IMR-90 (cell line): Measurements from ENCODE around the gene RUFY2. TPM values are rescaled to one million over a fixed set of nuclear protein-coding genes. Genes with fewer than 3 reads are reported as not detected.

Experiments
- ATAC-seq: fragments of 200-7000 bp; cut with Tn5 transposase; 2 replicates; pipeline ENCODE4 v1.9.1; 2020; ENCODE audit warnings: low read depth, mild to moderate bottlenecking, moderate library complexity
- BruUV-seq: library from RNA; stranded (reverse); fragments of 400-500 nt; replicated peaks from 2 replicates; lab custom pipeline; 2021; lab: Mats Ljungman, UMichigan
- CTCF ChIA-PET: fragments of 300-600 bp; formaldehyde crosslinking; extraction: SDS; loops from one replicate; lab custom pipeline; 2021; ENCODE audit warnings: antibody characterized with exemption; lab: Yijun Ruan, JAX
- POLR2A ChIA-PET: fragments of 300-600 bp; sonication (Branson Sonifier 250); formaldehyde crosslinking; loops from one replicate; lab custom pipeline; 2022; ENCODE audit warnings: antibody characterized with exemption; ENCODE audit not compliant: unreplicated experiment; lab: Charles Lee
- DNase-seq: peaks from one replicate; pipeline ENCODE4 v3.0.0; 2013
- H2AFZ ChIP-seq: replicated peaks from 2 replicates; pipeline ENCODE3; 2013; ENCODE audit warnings: low read length, mild to moderate bottlenecking; ENCODE audit not compliant: poor library complexity
- H2AK5ac ChIP-seq: 2 replicates; pipeline ENCODE4 v1.6.1; 2013; ENCODE audit warnings: low read depth, low read length, inconsistent platforms
- H2AK9ac ChIP-seq: replicated peaks from 2 replicates; pipeline ENCODE3; 2013; ENCODE audit warnings: mild to moderate bottlenecking, low read depth, low read length, moderate library complexity; ENCODE audit not compliant: poor library complexity
- H2BK120ac ChIP-seq: 2 replicates; pipeline ENCODE4 v1.6.1; 2013; ENCODE audit warnings: low read depth, low read length, inconsistent platforms
- H2BK15ac ChIP-seq: 3 replicates; pipeline ENCODE4 v1.6.1; 2013; ENCODE audit warnings: low read depth, low read length, inconsistent platforms
- H2BK20ac ChIP-seq: 2 replicates; pipeline ENCODE4 v1.6.1; 2013; ENCODE audit warnings: low read depth, mild to moderate bottlenecking, inconsistent platforms, low read length, moderate library complexity
- H2BK5ac ChIP-seq: 2 replicates; pipeline ENCODE4 v1.6.1; 2013; ENCODE audit warnings: mild to moderate bottlenecking, low read depth, low read length, inconsistent platforms; ENCODE audit not compliant: poor library complexity, severe bottlenecking
- H3K14ac ChIP-seq: replicated peaks from 2 replicates; pipeline ENCODE4 v1.6.1; 2013; ENCODE audit warnings: low read depth, low read length, inconsistent platforms
- H3K18ac ChIP-seq: 2 replicates; pipeline ENCODE4 v1.6.1; 2013; ENCODE audit warnings: low read depth, low read length, control low read depth
- H3K23ac ChIP-seq: 2 replicates; pipeline ENCODE4 v1.6.1; 2013; ENCODE audit warnings: low read depth, low read length, inconsistent platforms
- H3K27ac ChIP-seq: 2 replicates; pipeline ENCODE4 v1.5.1; 2013; ENCODE audit warnings: mild to moderate bottlenecking, control low read depth, low read length; ENCODE audit not compliant: insufficient read depth
- H3K27me3 ChIP-seq: 2 replicates; pipeline ENCODE4 v1.6.1; 2013; ENCODE audit warnings: low read length; ENCODE audit not compliant: control insufficient read depth, insufficient read depth
- H3K36me3 ChIP-seq: 2 replicates; pipeline ENCODE4 v1.6.1; 2013; ENCODE audit warnings: low read length, mixed read lengths; ENCODE audit not compliant: control insufficient read depth, insufficient read depth
- H3K4ac ChIP-seq: 2 replicates; pipeline ENCODE4 v1.6.1; 2013; ENCODE audit warnings: low read depth, low read length, inconsistent platforms
- H3K4me1 ChIP-seq: 2 replicates; pipeline ENCODE4 v1.6.1; 2013; ENCODE audit warnings: low read length, mixed read lengths; ENCODE audit not compliant: control insufficient read depth, insufficient read depth
- H3K4me2 ChIP-seq: 2 replicates; pipeline ENCODE4 v1.6.1; 2013; ENCODE audit warnings: low read depth, mild to moderate bottlenecking, control low read depth, low read length, moderate library complexity
- H3K4me3 ChIP-seq: 2 replicates; pipeline ENCODE4 v1.5.1; 2013; ENCODE audit warnings: low read depth, mild to moderate bottlenecking, control low read depth, low read length, moderate library complexity; ENCODE audit not compliant: insufficient read depth
- H3K56ac ChIP-seq: 2 replicates; pipeline ENCODE4 v1.6.1; 2013; ENCODE audit warnings: low read length, inconsistent platforms; ENCODE audit not compliant: insufficient read depth; ENCODE audit errors: extremely low read depth
- H3K79me1 ChIP-seq, 2 experiments: 2 replicates each; pipeline ENCODE4 v1.6.1; 2013; ENCODE audit warnings: low read length in 2 of 2, inconsistent platforms in 1 of 2, low read depth in 1 of 2
- H3K9ac ChIP-seq: 2 replicates; pipeline ENCODE4 v1.6.1; 2013; ENCODE audit warnings: low read depth, low read length, control low read depth
- H3K9me1 ChIP-seq: 2 replicates; pipeline ENCODE4 v1.6.1; 2013; ENCODE audit warnings: low read length, inconsistent platforms; ENCODE audit not compliant: insufficient read depth
- H3K9me3 ChIP-seq: 2 replicates; pipeline ENCODE4 v1.6.1; 2013; ENCODE audit warnings: low read length; ENCODE audit not compliant: control insufficient read depth, insufficient read depth
- H4K20me1 ChIP-seq: 2 replicates; pipeline ENCODE4 v1.6.1; 2013; ENCODE audit warnings: low read length, inconsistent platforms; ENCODE audit not compliant: insufficient read depth
- H4K5ac ChIP-seq: 2 replicates; pipeline ENCODE4 v1.6.1; 2013; ENCODE audit warnings: mild to moderate bottlenecking, low read depth, low read length, control low read depth
- H4K8ac ChIP-seq, 2 experiments: 2 replicates each; pipeline ENCODE4 v1.6.1; 2013; ENCODE audit warnings: low read depth in 2 of 2, low read length in 2 of 2, control low read depth in 1 of 2, inconsistent platforms in 1 of 2
- H4K91ac ChIP-seq: 2 replicates; pipeline ENCODE4 v1.6.1; 2013; ENCODE audit warnings: low read depth, low read length, inconsistent platforms; ENCODE audit not compliant: insufficient read depth
- BHLHE40 ChIP-seq: fragments of 150-350 bp; IDR thresholded peaks from 2 replicates; pipeline ENCODE4 v1.6.1; 2016; ENCODE audit warnings: mild to moderate bottlenecking, low read depth, low read length
- CEBPB ChIP-seq: IDR thresholded peaks from 2 replicates; pipeline ENCODE4 v1.6.1; 2012; ENCODE audit warnings: low read depth, low read length, improper control_type of control experiment
- MAFK ChIP-seq: IDR thresholded peaks from 2 replicates; pipeline ENCODE4 v1.6.1; 2012; ENCODE audit warnings: low read depth, low read length, improper control_type of control experiment
- MXI1 ChIP-seq: IDR thresholded peaks from 2 replicates; pipeline ENCODE4 v1.6.1; 2012; ENCODE audit warnings: low read depth, mild to moderate bottlenecking, low read length, moderate library complexity, borderline replicate concordance
- RAD21 ChIP-seq: IDR thresholded peaks from 2 replicates; pipeline ENCODE4 v1.6.1; 2012; ENCODE audit warnings: low read length, improper control_type of control experiment
- RFX5 ChIP-seq: IDR thresholded peaks from 2 replicates; pipeline ENCODE4 v1.8.0; 2012; ENCODE audit warnings: low read depth, mild to moderate bottlenecking, low read length, moderate library complexity
- WGBS, 2 experiments: methylation state at CpG; one replicate each; pipeline versions ENCODE4 v1.1.5 to v1.1.7; 2013; ENCODE audit warnings: missing lambda C conversion rate in 2 of 2; ENCODE audit not compliant: insufficient read length in 1 of 2; ENCODE audit errors: extremely low coverage in 2 of 2; 5-methylcytosine and 5-hydroxymethylcytosine counted together
- dilution Hi-C: fragments of 300-500 bp; cut with HindIII; formaldehyde crosslinking; loops from one replicate; pipeline ENCODE4 v1.14.3; 2018; ENCODE audit warnings: low sequenced_read_pairs; ENCODE audit not compliant: unreplicated experiment
- in situ Hi-C: fragments of 300-500 bp; cut with MboI; formaldehyde crosslinking; loops from 3 replicates; pipeline ENCODE4 v1.14.3; 2019; ENCODE audit warnings: low sequenced_read_pairs, inconsistent platforms, mixed read lengths
- intact Hi-C: fragments of 100-400 bp; cut with micrococcal nuclease; formaldehyde crosslinking; loops from 2 replicates; pipeline ENCODE4 v1.10.0; 2022
- polyA plus RNA-seq, 3 experiments: library from polyadenylated mRNA; depleted of rRNA; stranded (reverse); fragments of >200 nt; gene quantifications; 2 replicates each; pipeline ENCODE4 v1.2.3, GENCODE V29; 2012; ENCODE audit warnings: low replicate concordance in 1 of 3
- total RNA-seq: library from RNA; depleted of rRNA; stranded (reverse); fragments of >200 nt; gene quantifications from 2 replicates; pipeline ENCODE4 v1.2.3, GENCODE V29; 2012

RUFY2 gene
- total and polyA plus RNA-seq, 2 of the 4 experiments (the other 2 are of a cell fraction) = 6.7 to 6.8 TPM

- H4K8ac ChIP-seq = no peak overlapping the region
- H4K91ac ChIP-seq = no peak overlapping the region
- H3K4ac ChIP-seq = no peak overlapping the region
- TF ChIP-seq MXI1 (no peak), RFX5 (no peak), CEBPB (no peak), BHLHE40 (no peak), RAD21 (no peak), MAFK (no peak)
- ChIA-PET CTCF (no interaction called here), POLR2A (no interaction called here)
- no peak overlapping the region for H3K27ac ChIP-seq
- H2BK15ac ChIP-seq = no peak overlapping the region
- no peak overlapping the region for H2BK5ac ChIP-seq
- H2AK5ac ChIP-seq = no peak overlapping the region
- H3K14ac ChIP-seq = no peak overlapping the region
- no peak for DNase-seq
- H2BK20ac ChIP-seq = no peak overlapping the region
- H3K18ac ChIP-seq = no peak overlapping the region
- H2AFZ ChIP-seq = no peak overlapping the region
- H3K27me3 ChIP-seq = no peaks in the 10 kb centered on the region
- H3K9me1 ChIP-seq = no peaks in the 10 kb centered on the region
- H3K79me1 ChIP-seq = peaks cover 9 to 11% of the 10 kb centered on the region in 2 experiments; a peak in 3 of 4 replicates
- no peaks in the 10 kb centered on the region for H3K4me1 ChIP-seq
- dilution Hi-C loops (no loop called here), in situ Hi-C loops (no loop called here), intact Hi-C loops (loop anchor here (10.0 kb wide), 1 partner anchor 398 kb away; no protein-coding TSS in a partner anchor)
- H2AK9ac ChIP-seq = no peak overlapping the region
- H2BK120ac ChIP-seq = no peak overlapping the region
- H4K20me1 ChIP-seq = peaks cover 8% of the 10 kb centered on the region
- H3K4me2 ChIP-seq = no peak overlapping the region
- H3K23ac ChIP-seq = no peak overlapping the region
- no peak overlapping the region for H3K4me3 ChIP-seq
- H3K36me3 ChIP-seq = peaks cover 26% of the 10 kb centered on the region
- no peak overlapping the region for H3K56ac ChIP-seq
- no TSS peak for BruUV-seq
- WGBS, 2 experiments = no CpG with 5 or more reads among the region's 4 CpGs
- no peak for ATAC-seq
- no peak overlapping the region for H4K5ac ChIP-seq
- H3K9ac ChIP-seq = no peak overlapping the region
- H3K9me3 ChIP-seq = no peaks in the 10 kb centered on the region
Observed at GRCh38 chr10:68346774-68347173, 60.3 kb downstream of the RUFY2 start.
